ENCODE data around the gene RCOR3. TPM values are rescaled to one million over a fixed set of nuclear protein-coding genes. Genes with fewer than 3 reads are reported as not detected.

The RCOR3 gene
- total and polyA plus RNA-seq, 2 of the 8 experiments (the other 6 are each of a cell fraction or from before 2014, with no cell fraction given), result 21.4 to 36.3 TPM

GRCh38 chr1:211329764-211330201, 70.6 kb downstream of the RCOR3 start (continued):
- TF ChIP-seq ATF2 (IDR thresholded peaks at IDR 0.05; ENCODE audit: low read length) (no peak), RFX5 (IDR thresholded peaks at IDR 0.05; ENCODE audit: borderline replicate concordance, low read depth, low read length) (no peak), YY1 (IDR thresholded peaks at IDR 0.05; ENCODE audit: low read depth, low read length) (no peak)
